HepG2 (cell line): Measurements from ENCODE around the gene CDYL2. TPM values are rescaled to one million over a fixed set of nuclear protein-coding genes. Genes with fewer than 3 reads are reported as not detected.
"Not testable (repeated sequence)": the region's sequence is repeated elsewhere in the genome, so short reads cannot be mapped to it uniquely, and the experiment has no call there.

Experiments
- ATAC-seq: fragments of 200-7000 bp; cut with Tn5 transposase; 3 replicates; pipeline ENCODE4 v1.9.1; 2020; ENCODE audit warnings: mild to moderate bottlenecking, moderate library complexity
- BruUV-seq: library from RNA; stranded (reverse); fragments of 400-500 nt; replicated peaks from 2 replicates; lab custom pipeline; 2021; lab: Mats Ljungman, UMichigan
- CTCF ChIA-PET: fragments of 300-600 bp; formaldehyde crosslinking; extraction: SDS; loops from one replicate; lab custom pipeline; 2021; ENCODE audit warnings: low total read pairs, inconsistent platforms, low intra/inter-chr PET ratio; lab: Yijun Ruan, JAX
- POLR2A ChIA-PET: fragments of 350-600 bp; sonication (Branson Sonifier 250); formaldehyde crosslinking; loops from one replicate; lab custom pipeline; 2020; ENCODE audit warnings: antibody characterized with exemption, inconsistent platforms; lab: Yijun Ruan, JAX
- DNase-seq: peaks from one replicate; pipeline ENCODE4 v3.0.0-alpha.2; 2015; ENCODE audit warnings: low spot score
- FAIRE-seq: peaks from 3 replicates; lab custom pipeline; 2011; peaks lifted over from hg19 to GRCh38; lab: Jason Lieb, UNC
- H2AFZ ChIP-seq: one replicate; pipeline ENCODE4 v1.6.1; 2011; ENCODE audit warnings: low read length, inconsistent platforms
- H3K27ac ChIP-seq: fragments of 300-600 bp; 3 replicates; pipeline ENCODE4 v1.8.0; 2011; ENCODE audit warnings: mixed run types, mild to moderate bottlenecking, mixed read lengths, low read length, inconsistent platforms; ENCODE audit not compliant: insufficient read depth; ENCODE audit errors: extremely low read length
- H3K27me3 ChIP-seq, 2 experiments: fragments of 200-600 bp in 1 of 2; 2 replicates in 1 of 2; 3 replicates in 1 of 2; pipeline versions ENCODE4 v1.6.0 to v1.8.0; 2011; ENCODE audit warnings: low read length in 2 of 2, mild to moderate bottlenecking in 2 of 2, moderate library complexity in 2 of 2, inconsistent platforms in 1 of 2; ENCODE audit not compliant: insufficient read depth in 2 of 2, control insufficient read depth in 1 of 2
- H3K36me3 ChIP-seq, 2 experiments: fragments of 200-600 bp in 1 of 2; replicated peaks in 1 of 2; 2 replicates in 1 of 2; 3 replicates in 1 of 2; pipeline versions ENCODE4 v1.5.1 to v1.8.0; 2011; ENCODE audit warnings: low read length in 2 of 2, inconsistent platforms in 1 of 2; ENCODE audit not compliant: insufficient read depth in 2 of 2, control insufficient read depth in 1 of 2
- H3K4me1 ChIP-seq: 2 replicates; pipeline ENCODE4 v1.5.1; 2012; ENCODE audit warnings: low read length, inconsistent platforms; ENCODE audit not compliant: insufficient read depth
- H3K4me2 ChIP-seq: 2 replicates; pipeline ENCODE4 v1.6.0; 2011; ENCODE audit warnings: low read depth, low read length, inconsistent platforms
- H3K4me3 ChIP-seq, 3 experiments: fragments of 200-600 bp in 1 of 3; sonication (generic), shearing (Covaris generic) in 1 of 3; replicated peaks in 1 of 3; 2 replicates each; pipeline ENCODE4 v1.5.1; 2011 to 2016; ENCODE audit warnings: low read length in 3 of 3, inconsistent platforms in 2 of 3, low read depth in 2 of 3, mild to moderate bottlenecking in 2 of 3, control low read depth in 1 of 3, mixed read lengths in 1 of 3; ENCODE audit not compliant: insufficient read depth in 1 of 3
- H3K79me2 ChIP-seq: one replicate; pipeline ENCODE4 v1.6.1; 2011; ENCODE audit warnings: low read length, inconsistent platforms; ENCODE audit not compliant: insufficient read depth
- H3K9ac ChIP-seq: 2 replicates; pipeline ENCODE4 v1.6.0; 2011; ENCODE audit warnings: mild to moderate bottlenecking, low read depth, low read length, inconsistent platforms; ENCODE audit not compliant: insufficient read depth
- H3K9me3 ChIP-seq: 2 replicates; pipeline ENCODE4 v1.5.1; 2012; ENCODE audit warnings: mild to moderate bottlenecking, low read length
- H4K20me1 ChIP-seq: 2 replicates; pipeline ENCODE4 v1.6.0; 2011; ENCODE audit warnings: inconsistent platforms, mild to moderate bottlenecking, low read length, moderate library complexity; ENCODE audit not compliant: insufficient read depth
- MAFK ChIP-seq, 2 experiments: IDR thresholded peaks in 1 of 2; conservative IDR thresholded peaks in 1 of 2; 2 replicates each; pipeline ENCODE4 v1.6.1; 2011; ENCODE audit warnings: improper control_type of control experiment in 2 of 2, low read length in 2 of 2
- SALL2 ChIP-seq: sonication (generic); formaldehyde crosslinking; IDR thresholded peaks from 2 replicates; pipeline ENCODE4 v1.8.1; 2023; ENCODE audit warnings: mild to moderate bottlenecking, missing genetic modification reagents, inconsistent platforms
- WGBS: methylation state at CpG from one replicate; pipeline ENCODE4 v1.1.6; 2017; ENCODE audit warnings: low lambda C conversion rate; 5-methylcytosine and 5-hydroxymethylcytosine counted together
- in situ Hi-C: cut with HindIII; loops from 2 replicates; pipeline ENCODE4 v1.10.0; 2017; ENCODE audit warnings: low pct_unique_long_range_greater_than_20kb; ENCODE audit not compliant: extremely low pct_ligation_motif_present
- intact Hi-C: fragments of 100-400 bp; cut with micrococcal nuclease; formaldehyde crosslinking; loops from one replicate; pipeline ENCODE4 v1.10.0; 2022; ENCODE audit not compliant: unreplicated experiment
- polyA plus RNA-seq, 8 experiments: library from polyadenylated mRNA; depleted of rRNA in 3 of 8; stranded (reverse) in 7 of 8; unstranded in 1 of 8; fragments of >200 nt; fragmentation: Illumina TruSeq in 4 of 8; extraction: Trizol in 4 of 8; gene quantifications; 2 replicates each; pipeline versions ENCODE4 v1.2.1 to v1.2.3, GENCODE V29; 2011 to 2016; ENCODE audit warnings: low read depth in 4 of 8, missing spikeins in 1 of 8, mixed read lengths in 1 of 8; ENCODE audit not compliant: insufficient read depth in 1 of 8
- total RNA-seq, 5 experiments: library from RNA; depleted of rRNA; stranded (reverse); fragments of >200 nt; fragmentation: Illumina TruSeq; extraction: Trizol; gene quantifications; 2 replicates each; pipeline ENCODE4 v1.2.3, GENCODE V29; 2016; ENCODE audit warnings: low read depth in 1 of 5

CDYL2 gene
- total and polyA plus RNA-seq, 2 of the 13 experiments (the other 11 are each of a cell fraction or from before 2014, with no cell fraction given) = 0.07 to 0.35 TPM

DNA sequence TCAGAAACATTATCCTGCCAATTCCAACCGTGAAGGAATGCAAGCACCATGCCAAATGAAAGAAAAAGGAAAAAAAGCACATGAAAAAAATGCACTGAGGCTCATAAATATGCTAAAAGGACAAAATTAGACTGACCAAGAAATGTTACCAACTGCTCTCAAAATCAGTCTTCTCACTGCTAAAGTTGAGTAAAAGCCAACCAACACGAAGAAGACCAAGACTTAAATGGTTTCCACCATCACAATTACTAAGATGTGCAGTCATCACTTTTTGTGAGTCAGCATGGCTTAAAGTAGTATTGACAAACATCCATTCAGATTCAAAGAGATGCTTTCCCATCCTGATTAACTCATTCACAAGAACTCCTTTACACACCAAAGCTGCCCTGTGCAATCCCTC, 16.4 kb downstream of the CDYL2 start:
- no peaks in the 10 kb centered on the region for H3K36me3 ChIP-seq
- H3K4me3 ChIP-seq = no peak overlapping the region
- DNase-seq = no peak
- BruUV-seq = no TSS peak
- intact Hi-C loops (no loop called here), in situ Hi-C loops (no loop called here)
- no peaks in the 10 kb centered on the region for H3K4me1 ChIP-seq
- H3K27me3 ChIP-seq = no peaks in the 10 kb centered on the region; a peak in 1 of 5 replicates
- no peak overlapping the region for H3K27ac ChIP-seq
- H3K9me3 ChIP-seq = no peaks in the 10 kb centered on the region
- no peaks in the 10 kb centered on the region for H3K79me2 ChIP-seq
- no peak overlapping the region for H2AFZ ChIP-seq
- TF ChIP-seq MAFK (conservative IDR thresholded peaks at IDR 0.05 in 1 of 2, IDR thresholded peaks at IDR 0.05 in 1 of 2; ENCODE audit: low read length in 2 of 2) (peak in 1 of 2 experiments; percentile 15; a peak in 1 of 4 replicates), SALL2 (CRISPR knock-in tag) (no peak)
- no peak overlapping the region for H3K4me2 ChIP-seq
- H3K9ac ChIP-seq = no peak overlapping the region
- POLR2A ChIA-PET = no interaction called here
- ATAC-seq = no peak
- no peak for FAIRE-seq
- no peaks in the 10 kb centered on the region for H4K20me1 ChIP-seq
- WGBS = 0% methylated on average over 2 of the region's 2 CpGs
- CTCF ChIA-PET = no interaction called here

DNA sequence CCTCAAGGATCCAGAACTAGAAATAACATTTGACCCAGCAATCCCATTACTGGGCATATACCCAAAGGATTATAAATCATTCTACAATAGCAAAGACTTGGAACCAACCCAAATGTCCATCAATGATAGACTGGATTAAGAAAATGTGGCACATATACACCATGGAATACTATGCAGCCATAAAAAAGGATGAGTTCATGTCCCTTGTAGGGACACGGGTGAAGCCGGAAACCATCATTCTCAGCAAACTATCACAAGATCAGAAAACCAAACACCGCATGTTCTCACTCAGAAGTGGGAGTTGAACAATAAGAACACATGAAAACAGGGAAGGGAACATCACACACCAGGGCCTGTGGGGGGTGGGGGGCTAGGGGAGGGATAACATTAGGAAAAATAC, 17.8 kb downstream of the CDYL2 start:
- H2AFZ ChIP-seq, FAIRE-seq, ATAC-seq, BruUV-seq, H4K20me1 ChIP-seq, H3K36me3 ChIP-seq, H3K9me3 ChIP-seq, DNase-seq, H3K4me2 ChIP-seq, H3K27ac ChIP-seq, CTCF ChIA-PET, H3K79me2 ChIP-seq, intact Hi-C loops, H3K4me3 ChIP-seq, POLR2A ChIA-PET, H3K9ac ChIP-seq, H3K27me3 ChIP-seq, in situ Hi-C loops, H3K4me1 ChIP-seq: not testable (repeated sequence)
- 59% methylated on average over 3 of the region's 3 CpGs for WGBS
